ENCODE results near the gene PSTPIP2.
A peak's percentile ranks its signal among the peaks of the same experiment; 100 is the strongest.

Gene PSTPIP2

GRCh38 chr18:46001074-46001473 lies 71.0 kb downstream of the PSTPIP2 start:
- H3K79me2 ChIP-seq, result no peaks in the 10 kb centered on the region
- H3K4me3 ChIP-seq (ENCODE audit: low read depth, low read length), result no peak overlapping the region
- H3K9ac ChIP-seq, result no peak overlapping the region
- no peak overlapping the region for H3K4me2 ChIP-seq (ENCODE audit: low read length)
- H3K9me3 ChIP-seq (ENCODE audit: control insufficient read depth, low read length), result no peaks in the 10 kb centered on the region
- no peak for TF ChIP-seq CTCF (IDR thresholded peaks at IDR 0.05)
- H3K27ac ChIP-seq, result no peak overlapping the region
- peaks cover 26% of the 10 kb centered on the region for H3K4me1 ChIP-seq
- H2AFZ ChIP-seq, result no peak overlapping the region
- no peaks in the 10 kb centered on the region for H3K27me3 ChIP-seq (ENCODE audit: control insufficient read depth, insufficient read depth, low read length)
- no peaks in the 10 kb centered on the region for H3K36me3 ChIP-seq (ENCODE audit: control insufficient read depth, insufficient read depth, low read length)

- H3K4me1 ChIP-seq, result peaks cover 26% of the 10 kb centered on the region
- no peaks in the 10 kb centered on the region for H3K27me3 ChIP-seq (ENCODE audit: control insufficient read depth, insufficient read depth, low read length)
- H3K4me3 ChIP-seq (ENCODE audit: low read depth, low read length), result no peak overlapping the region
- H3K36me3 ChIP-seq (ENCODE audit: control insufficient read depth, insufficient read depth, low read length), result no peaks in the 10 kb centered on the region
- H3K9ac ChIP-seq, result no peak overlapping the region
- peak overlapping the region; percentile 77 for H2AFZ ChIP-seq
- H3K9me3 ChIP-seq (ENCODE audit: control insufficient read depth, low read length), result no peaks in the 10 kb centered on the region
- no peaks in the 10 kb centered on the region for H3K79me2 ChIP-seq
- no peak overlapping the region for H3K4me2 ChIP-seq (ENCODE audit: low read length)
- TF ChIP-seq CTCF (IDR thresholded peaks at IDR 0.05), result no peak
- peak overlapping the region; percentile 84 for H3K27ac ChIP-seq
These were observed 72.5 kb downstream of the PSTPIP2 start for GRCh38 chr18:45999536-45999935.

- Histone ChIP-seq H3K36me3 (ENCODE audit: control insufficient read depth, insufficient read depth, low read length) (no peaks in the 10 kb centered on the region), H3K79me2 (no peaks in the 10 kb centered on the region), H3K27ac (peak overlapping the region; percentile 84), H2AFZ (peak overlapping the region; percentile 77), H3K9me3 (ENCODE audit: control insufficient read depth, low read length) (no peaks in the 10 kb centered on the region), H3K4me2 (ENCODE audit: low read length) (no peak overlapping the region), H3K4me1 (peaks cover 26% of the 10 kb centered on the region), H3K4me3 (ENCODE audit: low read depth, low read length) (no peak overlapping the region), H3K27me3 (ENCODE audit: control insufficient read depth, insufficient read depth, low read length) (no peaks in the 10 kb centered on the region), H3K9ac (no peak overlapping the region)
- no peak for TF ChIP-seq CTCF (IDR thresholded peaks at IDR 0.05)
These were observed 73.8 kb downstream of the PSTPIP2 start for GRCh38 chr18:45998244-45998643.

DNA sequence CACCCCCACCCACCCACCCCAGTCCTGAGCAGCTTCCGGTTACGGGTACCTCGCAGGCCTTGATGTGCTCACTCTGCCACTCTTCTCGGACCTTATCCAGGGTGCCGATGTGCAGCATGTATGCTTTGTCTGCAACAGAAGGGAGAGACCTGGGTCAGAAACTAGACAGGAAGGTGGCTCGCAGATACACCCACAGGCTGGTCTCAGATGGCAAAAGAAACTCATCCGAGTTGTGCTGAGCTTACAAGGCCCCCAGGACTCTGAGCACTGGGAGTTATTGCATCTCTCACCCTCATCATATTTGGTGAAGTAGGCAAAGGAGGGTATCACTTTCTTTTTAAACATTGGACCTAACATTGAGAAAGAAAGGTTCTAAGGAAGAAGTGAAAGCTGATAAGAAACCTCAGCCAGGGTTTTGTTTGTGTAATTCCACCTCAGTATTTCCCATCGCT lies 74.3 kb downstream of the PSTPIP2 start:
- peak overlapping the region; percentile 84 for H3K27ac ChIP-seq
- H3K4me3 ChIP-seq (ENCODE audit: low read depth, low read length), result no peak overlapping the region
- no peaks in the 10 kb centered on the region for H3K9me3 ChIP-seq (ENCODE audit: control insufficient read depth, low read length)
- H3K27me3 ChIP-seq (ENCODE audit: control insufficient read depth, insufficient read depth, low read length), result no peaks in the 10 kb centered on the region
- no peak for TF ChIP-seq CTCF (IDR thresholded peaks at IDR 0.05)
- H3K9ac ChIP-seq, result no peak overlapping the region
- no peaks in the 10 kb centered on the region for H3K36me3 ChIP-seq (ENCODE audit: control insufficient read depth, insufficient read depth, low read length)
- no peaks in the 10 kb centered on the region for H3K79me2 ChIP-seq
- H2AFZ ChIP-seq, result peak overlapping the region; percentile 77
- no peak overlapping the region for H3K4me2 ChIP-seq (ENCODE audit: low read length)
- peaks cover 26% of the 10 kb centered on the region for H3K4me1 ChIP-seq

DNA sequence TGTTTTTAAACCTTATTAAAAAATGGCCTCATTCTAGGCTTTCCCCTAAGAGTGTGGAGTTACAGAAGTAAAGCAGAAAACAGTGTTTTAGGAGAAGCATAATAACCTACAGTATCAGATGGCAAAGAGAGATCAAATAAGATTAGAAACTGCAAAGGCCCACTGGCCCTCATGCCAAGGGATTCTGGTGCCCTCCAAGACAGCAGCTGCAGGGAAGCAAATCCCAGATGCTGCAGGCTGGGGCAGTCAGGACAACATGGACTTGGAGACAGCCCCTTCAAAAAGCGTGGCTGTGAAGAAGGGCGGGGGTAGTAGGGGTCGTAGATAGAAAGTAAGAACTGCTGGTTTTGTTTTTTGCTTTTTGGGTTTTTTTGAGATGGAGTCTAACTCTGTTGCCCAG lies 76.6 kb downstream of the PSTPIP2 start:
- Histone ChIP-seq H3K4me3 (ENCODE audit: low read depth, low read length) (no peak overlapping the region), H3K9me3 (ENCODE audit: control insufficient read depth, low read length) (no peaks in the 10 kb centered on the region), H3K4me2 (ENCODE audit: low read length) (no peak overlapping the region), H3K79me2 (no peaks in the 10 kb centered on the region), H3K27me3 (ENCODE audit: control insufficient read depth, insufficient read depth, low read length) (no peaks in the 10 kb centered on the region), H2AFZ (peak overlapping the region; percentile 47), H3K9ac (no peak overlapping the region), H3K36me3 (ENCODE audit: control insufficient read depth, insufficient read depth, low read length) (no peaks in the 10 kb centered on the region), H3K4me1 (peaks cover 22% of the 10 kb centered on the region), H3K27ac (peak overlapping the region; percentile 68)
- no peak for TF ChIP-seq CTCF (IDR thresholded peaks at IDR 0.05)

All from parathyroid adenoma (tissue), 2 donors.